Stimulated activated CD4-positive, alpha-beta T cell treated with anti-CD3 and anti-CD28 coated beads, Interleukin-4, amount 100 ng/mL, for 48 hours (primary cell): ENCODE measurements around the gene P3H3.
A peak's percentile ranks its signal among the peaks of the same experiment; 100 is the strongest.
"Not testable (repeated sequence)": the region's sequence is repeated elsewhere in the genome, so short reads cannot be mapped to it uniquely, and the experiment has no call there.

Experiments used
- DNase-seq, 2 donors: peaks; one replicate each; pipeline ENCODE4 v3.0.0-alpha.2; 2020; ENCODE audit warnings: low read depth in 2 of 2

P3H3 gene

DNA sequence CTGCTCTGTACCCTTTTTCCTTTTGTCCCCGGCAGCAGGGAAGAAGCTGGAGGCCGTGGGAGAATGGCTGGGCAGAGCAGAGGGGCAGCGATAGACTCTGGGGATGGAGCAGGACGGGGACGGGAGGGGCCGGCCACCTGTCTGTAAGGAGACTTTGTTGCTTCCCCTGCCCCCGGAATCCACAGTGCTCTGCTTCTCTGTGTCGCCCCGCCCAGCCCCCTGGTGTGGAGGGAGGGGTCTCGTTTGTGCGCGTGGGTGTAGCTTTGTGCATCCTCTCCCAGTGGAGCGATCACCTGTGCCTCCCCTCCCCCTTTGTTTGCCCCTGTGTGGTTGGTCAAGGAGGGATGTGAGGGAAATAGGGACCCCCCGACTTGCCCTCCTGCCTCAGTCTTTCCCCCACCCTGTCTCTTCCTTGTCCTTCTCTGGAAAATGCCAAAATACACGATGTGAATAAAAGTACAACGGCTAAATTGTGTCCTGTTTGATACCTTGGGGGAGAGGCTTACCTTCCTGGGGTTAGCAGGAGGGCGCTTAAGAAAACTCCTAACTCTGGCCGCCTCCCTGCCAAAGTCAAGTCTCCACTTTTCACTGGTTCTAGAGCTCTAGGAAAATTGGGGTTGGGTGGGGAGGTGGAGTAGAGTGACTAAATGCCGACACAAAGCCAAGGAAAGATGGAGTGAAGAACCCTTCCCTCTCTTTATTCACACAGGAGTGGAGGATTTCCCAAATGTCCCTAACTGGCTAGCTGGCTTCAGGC lies 38.1 kb downstream of the P3H3 start:
- DNase-seq, result no peak

DNA sequence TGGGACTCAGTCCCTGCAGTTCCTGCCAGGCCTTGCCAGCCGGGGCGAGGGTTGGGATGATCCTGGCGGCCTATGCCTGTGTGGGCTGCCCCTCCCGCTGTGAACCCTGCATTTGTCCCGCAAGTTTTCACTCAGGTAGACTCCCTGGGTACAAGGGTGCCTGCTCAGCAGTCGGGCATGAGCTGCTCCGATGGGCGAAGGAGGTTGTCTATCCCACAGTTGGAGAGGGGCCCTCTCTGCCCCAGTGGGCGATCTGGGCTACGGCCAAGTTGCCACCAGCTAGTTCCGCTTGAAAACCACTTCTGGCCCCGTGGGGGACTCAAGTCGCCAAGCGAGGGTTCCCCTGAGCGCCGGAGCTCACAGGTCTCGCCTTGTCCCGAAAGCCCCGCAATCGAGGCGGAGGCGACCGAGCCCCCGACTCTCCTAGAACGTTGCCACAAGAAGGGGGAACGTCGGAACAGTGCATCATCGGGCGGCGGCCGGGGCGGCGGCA lies 38.8 kb downstream of the P3H3 start:
- no peak for DNase-seq

- DNase-seq, result peak; percentile 71 to 76
Measured at GRCh38 chr12:6867413-6868210, 39.4 kb downstream of the P3H3 start, which contains the start of gene TPI1. TPI1 (plus strand) TSS chr12:6867531; CDS start chr12:6867567, 36 bp downstream.

DNA sequence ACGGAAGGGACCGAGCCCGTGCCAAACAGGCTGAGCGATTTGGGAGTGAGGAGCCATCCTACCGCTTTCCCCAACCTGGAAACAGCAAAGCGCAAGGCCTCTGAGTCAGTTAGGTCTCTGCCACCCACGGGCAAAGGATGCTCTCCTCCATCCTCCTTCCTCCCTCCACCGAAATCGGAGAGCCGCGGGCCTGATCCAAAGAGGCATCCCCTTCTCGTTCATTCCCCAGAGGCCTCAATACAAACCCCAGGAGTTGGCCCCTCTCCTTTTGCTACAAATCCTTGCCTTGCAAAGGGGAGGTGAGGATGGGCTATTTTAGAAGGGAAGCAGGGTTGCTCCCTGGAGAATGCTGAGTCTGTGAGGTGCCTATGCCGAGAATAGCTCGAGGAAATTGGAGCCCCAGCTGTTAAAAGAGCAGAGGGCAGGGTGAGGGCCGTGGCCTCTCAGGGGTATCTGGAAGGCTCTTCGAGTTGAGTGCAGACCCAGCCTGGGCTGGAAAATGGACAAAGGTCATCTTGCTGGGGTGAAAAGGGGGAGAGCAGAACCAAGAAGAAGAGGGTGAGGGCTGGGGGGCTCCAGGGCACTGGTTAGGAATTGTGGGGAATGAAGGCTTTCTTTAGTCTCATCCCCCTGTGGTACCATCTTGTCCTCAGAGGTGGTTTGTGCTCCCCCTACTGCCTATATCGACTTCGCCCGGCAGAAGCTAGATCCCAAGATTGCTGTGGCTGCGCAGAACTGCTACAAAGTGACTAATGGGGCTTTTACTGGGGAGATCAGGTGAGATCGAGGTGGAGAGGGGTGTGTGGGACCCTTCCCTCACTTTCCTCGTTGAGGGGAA lies 40.2 kb downstream of the P3H3 start:
- DNase-seq, result peak in 1 of 2 donors; percentile 22

DNA sequence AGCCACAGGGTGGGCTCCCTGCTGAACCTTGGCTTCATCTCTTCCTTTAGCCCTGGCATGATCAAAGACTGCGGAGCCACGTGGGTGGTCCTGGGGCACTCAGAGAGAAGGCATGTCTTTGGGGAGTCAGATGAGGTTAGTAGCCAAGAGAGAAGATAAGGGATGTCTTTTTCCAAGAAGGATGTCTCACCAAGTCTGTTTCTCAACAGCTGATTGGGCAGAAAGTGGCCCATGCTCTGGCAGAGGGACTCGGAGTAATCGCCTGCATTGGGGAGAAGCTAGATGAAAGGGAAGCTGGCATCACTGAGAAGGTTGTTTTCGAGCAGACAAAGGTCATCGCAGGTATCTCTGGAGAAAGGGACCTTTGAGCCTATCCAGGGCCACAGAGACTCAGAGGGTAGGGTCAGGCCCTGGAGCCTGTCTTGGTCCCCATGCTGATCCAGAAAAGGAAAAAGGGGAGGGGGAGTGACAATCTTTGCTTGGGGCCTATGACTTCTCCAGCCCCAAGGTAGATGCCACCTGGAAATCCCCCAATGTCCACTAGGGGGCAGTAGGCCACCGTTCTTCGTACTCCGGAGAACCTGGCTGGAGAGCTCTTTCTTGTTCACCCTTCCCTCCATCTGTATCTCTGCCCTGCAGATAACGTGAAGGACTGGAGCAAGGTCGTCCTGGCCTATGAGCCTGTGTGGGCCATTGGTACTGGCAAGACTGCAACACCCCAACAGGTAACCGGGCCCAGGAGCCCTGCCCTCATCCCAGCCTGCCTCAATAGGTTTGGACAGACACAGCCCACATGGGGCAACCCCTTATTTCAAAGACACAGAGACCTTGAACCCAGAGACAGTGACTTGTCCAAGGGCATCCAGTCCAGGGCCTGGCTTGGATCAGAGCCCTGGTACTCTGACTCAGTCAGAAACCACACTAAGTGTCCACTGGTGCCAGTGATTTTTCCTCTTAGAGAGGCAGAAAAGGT lies 41.1 kb downstream of the P3H3 start:
- DNase-seq, result peak; percentile 76 to 78

- not testable (repeated sequence) for DNase-seq
Measured at GRCh38 chr12:6870304-6870703, 42.1 kb downstream of the P3H3 start.

GRCh38 chr12:6871052-6871957 lies 43.1 kb downstream of the P3H3 start:
- DNase-seq, result peak in 1 of 2 donors; percentile 30

DNA sequence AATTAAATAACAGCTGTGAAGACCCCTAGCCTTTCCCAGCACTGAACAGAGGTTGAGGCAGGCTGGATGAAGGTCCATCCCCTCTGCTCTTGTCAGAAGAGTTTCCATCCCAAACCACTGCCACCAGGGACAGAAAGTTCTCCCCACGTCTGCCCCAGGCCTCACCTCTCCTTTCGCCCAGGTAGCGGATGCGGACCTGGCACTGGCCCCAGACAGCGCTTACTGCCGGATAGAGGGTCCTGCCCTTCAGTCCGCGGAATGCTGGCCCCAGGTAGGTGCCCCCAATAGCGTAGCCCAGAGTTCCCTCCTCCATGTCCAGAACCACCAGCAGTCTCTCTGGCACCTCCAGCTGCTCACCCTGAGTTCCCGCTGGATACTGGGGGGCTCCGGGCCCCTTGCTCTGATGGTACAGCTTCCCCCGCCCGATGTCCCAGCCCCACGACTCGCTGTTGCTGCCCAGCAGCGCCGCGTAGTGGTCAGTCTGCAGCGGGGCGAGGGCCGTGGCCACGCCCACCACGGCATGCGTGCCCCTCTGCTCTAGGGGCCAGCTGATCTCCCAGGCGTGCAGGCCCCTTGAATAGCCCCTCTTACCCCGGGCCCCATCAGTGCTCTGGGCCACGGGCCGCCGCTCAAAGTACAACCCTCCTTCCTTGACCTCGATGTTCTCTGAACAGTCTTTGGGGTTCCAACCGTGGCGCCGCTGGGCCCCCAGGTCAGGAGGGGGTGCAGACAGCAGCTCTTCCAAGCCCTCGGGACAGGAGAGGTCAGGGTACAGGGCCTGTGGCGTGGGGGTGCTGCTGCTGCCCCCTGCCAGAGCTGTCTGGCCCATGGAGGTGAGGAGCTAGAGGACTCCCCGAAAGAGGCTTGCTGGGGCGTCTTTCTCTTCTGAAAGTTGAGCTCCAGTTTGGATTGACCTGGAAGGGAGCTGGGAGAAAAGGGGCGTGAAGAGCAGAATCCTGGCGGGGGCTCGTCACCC lies 44.2 kb downstream of the P3H3 start:
- DNase-seq, result peak; percentile 79

DNA sequence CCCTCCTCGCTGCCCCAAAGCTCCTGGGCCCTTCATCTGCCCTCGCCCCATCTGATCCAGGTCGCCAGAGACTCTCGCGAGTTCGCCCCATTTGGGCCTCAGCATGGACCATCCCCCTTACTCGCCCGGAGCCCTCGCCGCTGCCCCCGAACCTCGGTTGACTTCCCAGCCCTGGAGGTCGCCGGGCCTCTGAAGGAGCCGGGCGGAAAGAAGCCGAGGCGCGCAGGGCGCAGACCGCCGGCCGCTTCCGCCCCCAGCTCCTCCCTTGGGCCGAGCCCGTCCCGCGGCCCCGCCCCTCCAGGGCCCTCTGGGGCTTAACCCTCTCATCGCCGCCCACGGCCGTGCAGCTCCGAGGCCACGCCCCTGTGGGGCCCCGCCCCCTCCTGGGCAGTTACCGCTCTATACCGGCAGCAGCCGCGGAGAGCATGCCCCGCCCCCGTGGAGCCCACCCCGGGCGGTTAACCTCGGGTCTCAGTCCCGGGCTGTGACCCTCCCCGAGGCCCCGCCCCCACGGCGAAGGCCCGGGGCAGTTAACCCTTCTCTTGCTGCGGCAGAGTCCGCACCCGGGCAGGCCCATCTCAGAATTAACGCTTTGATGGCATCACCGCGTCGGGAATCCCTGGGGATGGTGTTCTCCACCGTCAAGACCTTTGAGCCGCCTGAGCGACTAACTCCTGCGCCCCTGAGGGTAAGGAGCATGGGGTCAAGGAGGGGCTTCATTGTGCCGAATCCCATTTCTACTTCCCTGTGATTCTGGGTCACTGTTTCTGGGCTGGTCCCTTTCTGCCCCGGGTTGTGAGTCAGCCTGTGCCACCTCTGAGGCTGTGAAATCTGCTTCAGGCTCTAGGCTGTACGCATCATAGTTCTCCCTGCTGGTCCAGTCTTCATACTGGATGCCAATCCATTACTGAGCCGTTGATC lies 45.1 kb downstream of the P3H3 start, which contains the start of gene SPSB2:
Gene SPSB2, minus strand, starts transcription at position 210 of the 921 bp plus-strand sequence. CDS start 402 bp downstream, outside the sequence.
- peak; percentile 99 for DNase-seq

DNA sequence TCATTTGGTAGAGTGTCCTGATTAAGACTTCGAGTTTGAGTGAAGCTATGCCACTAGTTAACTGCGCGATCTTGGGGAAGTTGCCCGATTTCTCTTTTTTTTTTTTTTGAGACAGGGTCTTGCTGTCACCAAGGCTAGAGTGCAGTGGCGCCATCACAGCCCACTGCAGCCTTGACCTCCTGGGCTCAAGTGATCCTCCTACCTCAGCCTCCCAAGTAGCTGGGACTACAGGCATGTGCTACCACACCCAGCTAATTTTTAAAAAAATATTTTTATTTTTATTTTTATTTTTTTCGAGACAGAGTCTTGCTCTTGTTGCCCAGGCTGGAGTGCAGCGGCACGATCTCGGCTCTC lies 45.8 kb downstream of the P3H3 start:
- not testable (repeated sequence) for DNase-seq

DNA sequence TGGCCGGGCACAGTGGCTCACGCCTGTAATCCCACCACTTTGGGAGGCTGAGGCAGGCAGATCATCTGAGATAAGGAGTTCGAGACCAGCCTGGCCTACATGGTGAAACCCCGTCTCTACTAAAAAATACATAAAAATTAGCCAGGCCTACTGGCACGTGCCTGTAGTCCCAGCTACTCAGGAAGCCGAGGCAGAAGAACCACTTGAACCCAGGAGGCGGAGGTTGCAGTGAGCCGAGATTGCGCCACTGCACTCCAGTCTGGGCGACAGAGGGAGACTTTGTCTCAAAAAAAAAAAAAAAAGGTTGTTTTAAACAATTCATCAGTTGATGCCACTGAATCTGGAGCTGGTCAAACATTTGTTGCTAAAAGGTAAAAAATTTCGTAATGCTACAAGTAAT lies 51.6 kb downstream of the P3H3 start:
- DNase-seq, result not testable (repeated sequence)

GRCh38 chr12:6883252-6883651 lies 55.0 kb downstream of the P3H3 start:
- no peak for DNase-seq

DNA sequence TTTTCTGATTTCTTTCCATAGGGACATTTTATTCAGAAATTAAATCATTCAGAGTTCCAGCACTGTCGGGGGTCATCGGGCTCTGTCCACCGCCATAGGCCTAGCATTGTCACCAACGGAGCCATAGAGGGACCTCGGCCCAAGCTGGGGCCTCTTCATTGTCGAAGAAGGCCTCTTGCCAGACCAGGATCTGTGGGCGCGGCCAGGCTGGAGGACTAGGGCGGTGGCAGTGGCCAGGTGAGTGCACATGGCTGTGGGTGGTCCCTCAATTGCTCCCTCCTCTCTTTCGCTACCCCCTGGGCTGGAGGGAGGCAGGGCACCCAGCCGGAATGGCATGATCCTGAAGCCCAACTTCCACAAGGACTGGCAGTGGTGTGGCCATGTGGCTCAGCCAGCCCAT lies 55.5 kb downstream of the P3H3 start:
- DNase-seq, result no peak

DNA sequence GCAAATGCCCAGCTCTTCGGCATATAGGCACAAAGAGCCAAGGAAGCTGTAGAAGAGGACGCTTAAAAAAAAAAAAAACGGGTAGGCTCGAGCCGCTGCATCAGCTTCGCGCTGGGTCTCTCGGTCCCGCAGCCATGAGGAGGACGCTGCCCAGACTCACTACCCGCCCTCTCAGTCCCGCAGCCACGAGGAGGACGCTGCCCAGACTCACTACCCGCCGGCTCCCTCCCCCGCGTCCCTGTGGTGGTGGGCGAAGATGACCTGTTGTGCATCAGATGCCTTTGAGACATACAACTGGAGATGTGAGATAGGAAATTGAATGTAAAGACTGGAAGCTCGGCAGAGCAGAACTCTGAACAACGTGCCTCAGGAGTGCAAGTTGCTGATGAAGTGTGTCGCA lies 56.3 kb downstream of the P3H3 start:
- DNase-seq, result no peak

- not testable (repeated sequence) for DNase-seq
Measured at GRCh38 chr12:6886206-6886999, 58.2 kb downstream of the P3H3 start.

DNA sequence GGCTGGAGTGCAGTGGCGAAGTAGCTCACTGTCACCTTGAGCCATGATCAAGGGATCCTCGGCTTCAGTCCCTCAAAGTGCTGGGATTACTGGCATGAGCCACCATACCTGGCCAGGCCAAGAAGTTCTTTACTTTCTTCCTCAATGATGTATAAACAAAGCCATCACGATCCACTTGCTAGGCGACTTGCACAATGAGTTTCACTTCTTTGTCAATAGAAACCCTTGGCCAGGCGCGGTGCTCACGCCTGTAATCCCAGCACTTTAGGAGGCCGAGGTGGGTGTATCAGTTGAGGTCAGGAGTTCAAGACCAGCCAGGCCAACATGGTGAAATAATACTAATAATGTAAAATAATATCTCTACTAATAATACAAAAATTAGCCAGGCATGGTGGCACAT lies 59.3 kb downstream of the P3H3 start:
- DNase-seq, result no peak
